Measurements from ENCODE around the gene NEXN.
"Not testable (repeated sequence)": the region's sequence is repeated elsewhere in the genome, so short reads cannot be mapped to it uniquely, and the experiment has no call there.

NEXN gene

GRCh38 chr1:77906624-77907023 is 18.2 kb downstream of the NEXN start:
- no peak for DNase-seq

- no peak for DNase-seq
Observed at GRCh38 chr1:77910116-77910515, 21.7 kb downstream of the NEXN start.

GRCh38 chr1:77918918-77919317 is 30.5 kb downstream of the NEXN start:
- not testable (repeated sequence) for DNase-seq

- no peak for DNase-seq
Observed at GRCh38 chr1:77925518-77925917, 37.1 kb downstream of the NEXN start.

- no peak for DNase-seq
Observed at GRCh38 chr1:77925956-77926355, 37.5 kb downstream of the NEXN start.

- DNase-seq, result no peak
Observed at GRCh38 chr1:77926561-77927357, 38.3 kb downstream of the NEXN start.

- no peak for DNase-seq
Observed at GRCh38 chr1:77927414-77927813, 39.0 kb downstream of the NEXN start.

- no peak for DNase-seq
Observed at GRCh38 chr1:77929806-77930205, 41.4 kb downstream of the NEXN start.

- DNase-seq, result no peak
Observed at GRCh38 chr1:77938651-77939050, 50.2 kb downstream of the NEXN start.

GRCh38 chr1:77940921-77941570 is 52.6 kb downstream of the NEXN start:
- DNase-seq, result no peak

GRCh38 chr1:77942400-77943140 is 54.1 kb downstream of the NEXN start:
- DNase-seq, result no peak

- no peak for DNase-seq
Observed at GRCh38 chr1:77945345-77945744, 56.9 kb downstream of the NEXN start.

- DNase-seq, result no peak
Observed at GRCh38 chr1:77948841-77949424, 60.5 kb downstream of the NEXN start.

- DNase-seq, result no peak
Observed at GRCh38 chr1:77950873-77951272, 62.4 kb downstream of the NEXN start.

GRCh38 chr1:77951328-77951727 is 62.9 kb downstream of the NEXN start:
- no peak for DNase-seq

- DNase-seq, result no peak
Observed at GRCh38 chr1:77953907-77954306, 65.5 kb downstream of the NEXN start.

GRCh38 chr1:77954521-77954920 is 66.1 kb downstream of the NEXN start:
- no peak for DNase-seq

GRCh38 chr1:77955709-77956108 is 67.3 kb downstream of the NEXN start:
- no peak for DNase-seq

GRCh38 chr1:77956464-77956863 is 68.0 kb downstream of the NEXN start:
- no peak for DNase-seq

GRCh38 chr1:77958391-77958790 is 70.0 kb downstream of the NEXN start:
- DNase-seq, result no peak

- DNase-seq, result no peak
Observed at GRCh38 chr1:77958850-77959249, 70.4 kb downstream of the NEXN start.

- no peak for DNase-seq
Observed at GRCh38 chr1:77961392-77961791, 73.0 kb downstream of the NEXN start.

- DNase-seq, result no peak
Observed at GRCh38 chr1:77966291-77966690, 77.9 kb downstream of the NEXN start.

GRCh38 chr1:77970192-77970591 is 81.8 kb downstream of the NEXN start:
- no peak for DNase-seq

Data from NCI-H2107 (cell line).